Measurements from ENCODE around the gene KRT72.

The KRT72 gene

GRCh38 chr12:52622349-52622748 is 21.1 kb upstream of the KRT72 start:
- DNase-seq (ENCODE audit: low read depth) = no peak
- H3K4me3 ChIP-seq (ENCODE audit: low read length) = no peak overlapping the region
- no peak for TF ChIP-seq CTCF (IDR thresholded peaks at IDR 0.05; ENCODE audit: insufficient read depth, low read depth, low read length, missing control alignments)

DNA sequence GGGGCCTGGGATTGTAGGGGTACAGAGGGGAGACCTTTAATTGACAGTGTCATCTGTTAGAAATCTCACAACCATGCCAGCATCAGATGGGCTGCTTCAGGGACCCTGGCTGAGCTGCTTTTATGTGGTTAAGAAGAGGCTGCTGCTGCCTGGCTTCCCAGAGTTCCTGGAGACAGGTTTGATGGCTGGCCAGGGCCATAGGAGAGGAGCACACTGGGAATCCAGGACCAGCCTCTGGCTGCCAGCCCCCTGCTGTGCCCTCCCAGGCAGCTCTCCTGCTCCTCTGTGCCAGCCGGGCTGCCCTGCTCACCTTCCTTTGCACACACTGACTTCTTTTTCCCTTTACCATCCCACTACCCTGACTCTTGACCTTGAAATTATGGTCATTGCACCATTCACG is 17.6 kb upstream of the KRT72 start:
- DNase-seq (ENCODE audit: low read depth) = no peak
- no peak overlapping the region for H3K4me3 ChIP-seq (ENCODE audit: low read length)
- no peak for TF ChIP-seq CTCF (IDR thresholded peaks at IDR 0.05; ENCODE audit: insufficient read depth, low read depth, low read length, missing control alignments)

DNA sequence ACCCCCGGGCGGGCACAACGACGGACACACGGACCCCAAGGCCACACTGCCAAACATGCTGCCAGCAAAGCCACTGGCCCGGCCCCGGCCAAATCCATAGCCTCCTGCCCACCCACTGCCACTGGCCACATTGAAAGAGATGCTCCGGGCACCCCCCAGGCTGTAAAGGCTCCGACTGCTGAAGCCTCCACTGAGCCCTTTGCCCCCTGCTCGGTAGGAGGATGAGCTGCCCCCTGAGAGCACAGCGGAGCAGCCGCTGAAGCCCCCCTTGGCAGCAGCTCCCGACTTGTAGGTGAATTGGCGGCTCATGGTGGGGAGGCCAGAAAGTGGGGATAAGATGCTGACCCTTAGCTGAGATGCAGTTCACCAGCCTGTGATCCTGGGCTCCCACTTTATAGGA is 17.0 kb upstream of the KRT72 start, which contains the start of gene KRT73:
KRT73 (minus strand) TSS at position 344 of the 400 bp plus-strand sequence; CDS start at position 309, 35 bp downstream.
- DNase-seq (ENCODE audit: low read depth) = no peak
- no peak for TF ChIP-seq CTCF (IDR thresholded peaks at IDR 0.05; ENCODE audit: insufficient read depth, low read depth, low read length, missing control alignments)
- no peak within 1 kb of the TSS for H3K4me3 ChIP-seq (ENCODE audit: low read length)

GRCh38 chr12:52617403-52617785 is 16.1 kb upstream of the KRT72 start:
- no peak overlapping the region for H3K4me3 ChIP-seq (ENCODE audit: low read length)
- no peak for TF ChIP-seq CTCF (IDR thresholded peaks at IDR 0.05; ENCODE audit: insufficient read depth, low read depth, low read length, missing control alignments)
- DNase-seq (ENCODE audit: low read depth) = no peak

- TF ChIP-seq CTCF (IDR thresholded peaks at IDR 0.05; ENCODE audit: insufficient read depth, low read depth, low read length, missing control alignments) = no peak
- no peak for DNase-seq (ENCODE audit: low read depth)
These were observed 15.6 kb upstream of the KRT72 start for GRCh38 chr12:52616680-52617402.

GRCh38 chr12:52615912-52616311 is 14.6 kb upstream of the KRT72 start:
- no peak for DNase-seq (ENCODE audit: low read depth)
- TF ChIP-seq CTCF (IDR thresholded peaks at IDR 0.05; ENCODE audit: insufficient read depth, low read depth, low read length, missing control alignments) = no peak
- no peak overlapping the region for H3K4me3 ChIP-seq (ENCODE audit: low read length)

More at GRCh38 chr12:52616680-52617402, 15.6 kb upstream of the KRT72 start:
- H3K4me3 ChIP-seq (ENCODE audit: low read length) = no peak overlapping the region
